HepG2 (cell line): ENCODE results near the gene PLA2G2A. TPM values are rescaled to one million over a fixed set of nuclear protein-coding genes. Genes with fewer than 3 reads are reported as not detected.

Source experiments
- ATF6 ChIP-seq: sonication (generic); formaldehyde crosslinking; conservative IDR thresholded peaks from 2 replicates; pipeline ENCODE4 v1.4.0; 2020; ENCODE audit warnings: missing genetic modification reagents
- CCDC6 ChIP-seq: sonication (generic); formaldehyde crosslinking; IDR thresholded peaks from 2 replicates; pipeline ENCODE4 v1.8.1; 2022; ENCODE audit warnings: mild to moderate bottlenecking, missing genetic modification reagents, moderate library complexity
- MYC ChIP-seq: sonication (generic); formaldehyde crosslinking; IDR thresholded peaks from 2 replicates; pipeline ENCODE4 v1.9.0; 2021; ENCODE audit warnings: missing genetic modification reagents, borderline replicate concordance
- POLR2A ChIP-seq, 2 experiments: IDR thresholded peaks; 2 replicates each; pipeline ENCODE4 v1.6.1; 2011; ENCODE audit warnings: low read depth in 2 of 2, low read length in 2 of 2, mild to moderate bottlenecking in 1 of 2, moderate library complexity in 1 of 2; ENCODE audit not compliant: insufficient read depth in 1 of 2
- RCOR2 ChIP-seq: IDR thresholded peaks from 2 replicates; pipeline ENCODE4 v1.6.1; 2016; ENCODE audit warnings: missing biosample characterization, missing genetic modification reagents
- RORA ChIP-seq: sonication (generic); formaldehyde crosslinking; IDR thresholded peaks from 2 replicates; pipeline ENCODE4 v1.5.0; 2020; ENCODE audit warnings: mild to moderate bottlenecking, missing genetic modification reagents, moderate library complexity
- SALL1 ChIP-seq: sonication (generic); formaldehyde crosslinking; IDR thresholded peaks from 2 replicates; pipeline ENCODE4 v1.8.0; 2022; ENCODE audit warnings: mild to moderate bottlenecking, missing genetic modification reagents
- SNAPC4 ChIP-seq: sonication (generic); formaldehyde crosslinking; IDR thresholded peaks from 2 replicates; pipeline ENCODE4 v1.4.0; 2020; ENCODE audit warnings: mild to moderate bottlenecking, missing genetic modification reagents
- ZFX ChIP-seq: sonication (generic); formaldehyde crosslinking; IDR thresholded peaks from 2 replicates; pipeline ENCODE4 v1.4.0; 2020; ENCODE audit warnings: mild to moderate bottlenecking, low read depth, missing genetic modification reagents, moderate library complexity
- ZNF205 ChIP-seq: IDR thresholded peaks from 2 replicates; pipeline ENCODE4 v1.6.1; 2018; ENCODE audit warnings: missing biosample characterization, missing genetic modification reagents
- ZNF260 ChIP-seq: sonication (generic); formaldehyde crosslinking; IDR thresholded peaks from 2 replicates; pipeline ENCODE4 v1.4.0; 2020; ENCODE audit warnings: missing genetic modification reagents, low read depth, mild to moderate bottlenecking, borderline replicate concordance
- ZNF792 ChIP-seq: IDR thresholded peaks from 2 replicates; pipeline ENCODE4 v1.6.1; 2016
- polyA plus RNA-seq, 8 experiments: library from polyadenylated mRNA; depleted of rRNA in 3 of 8; stranded (reverse) in 7 of 8; unstranded in 1 of 8; fragments of >200 nt; fragmentation: Illumina TruSeq in 4 of 8; extraction: Trizol in 4 of 8; gene quantifications; 2 replicates each; pipeline versions ENCODE4 v1.2.1 to v1.2.3, GENCODE V29; 2011 to 2016; ENCODE audit warnings: low read depth in 4 of 8, missing spikeins in 1 of 8, mixed read lengths in 1 of 8; ENCODE audit not compliant: insufficient read depth in 1 of 8
- total RNA-seq, 5 experiments: library from RNA; depleted of rRNA; stranded (reverse); fragments of >200 nt; fragmentation: Illumina TruSeq; extraction: Trizol; gene quantifications; 2 replicates each; pipeline ENCODE4 v1.2.3, GENCODE V29; 2016; ENCODE audit warnings: low read depth in 1 of 5
- TF ChIP-seq, protein P1 (sequence below), 2 experiments: sonication (generic) in 1 of 2; formaldehyde crosslinking in 1 of 2; IDR thresholded peaks; 2 replicates each; pipeline versions ENCODE4 v1.4.0 to v1.6.1; 2016 to 2020; ENCODE audit warnings: borderline replicate concordance in 1 of 2, low read depth in 1 of 2, mild to moderate bottlenecking in 1 of 2, missing genetic modification reagents in 1 of 2
- TF ChIP-seq, protein P2 (sequence below): sonication (generic); formaldehyde crosslinking; IDR thresholded peaks from 2 replicates; pipeline ENCODE4 v1.5.1; 2020; ENCODE audit warnings: missing genetic modification reagents, mild to moderate bottlenecking, borderline replicate concordance
- TF ChIP-seq, protein P3 (sequence below): sonication (generic); formaldehyde crosslinking; IDR thresholded peaks from 2 replicates; pipeline ENCODE4 v1.5.0; 2020; ENCODE audit warnings: missing genetic modification reagents

The PLA2G2A gene
- total and polyA plus RNA-seq, 2 of the 13 experiments (the other 11 are each of a cell fraction or from before 2014, with no cell fraction given) = 0.35 to 30.3 TPM

DNA sequence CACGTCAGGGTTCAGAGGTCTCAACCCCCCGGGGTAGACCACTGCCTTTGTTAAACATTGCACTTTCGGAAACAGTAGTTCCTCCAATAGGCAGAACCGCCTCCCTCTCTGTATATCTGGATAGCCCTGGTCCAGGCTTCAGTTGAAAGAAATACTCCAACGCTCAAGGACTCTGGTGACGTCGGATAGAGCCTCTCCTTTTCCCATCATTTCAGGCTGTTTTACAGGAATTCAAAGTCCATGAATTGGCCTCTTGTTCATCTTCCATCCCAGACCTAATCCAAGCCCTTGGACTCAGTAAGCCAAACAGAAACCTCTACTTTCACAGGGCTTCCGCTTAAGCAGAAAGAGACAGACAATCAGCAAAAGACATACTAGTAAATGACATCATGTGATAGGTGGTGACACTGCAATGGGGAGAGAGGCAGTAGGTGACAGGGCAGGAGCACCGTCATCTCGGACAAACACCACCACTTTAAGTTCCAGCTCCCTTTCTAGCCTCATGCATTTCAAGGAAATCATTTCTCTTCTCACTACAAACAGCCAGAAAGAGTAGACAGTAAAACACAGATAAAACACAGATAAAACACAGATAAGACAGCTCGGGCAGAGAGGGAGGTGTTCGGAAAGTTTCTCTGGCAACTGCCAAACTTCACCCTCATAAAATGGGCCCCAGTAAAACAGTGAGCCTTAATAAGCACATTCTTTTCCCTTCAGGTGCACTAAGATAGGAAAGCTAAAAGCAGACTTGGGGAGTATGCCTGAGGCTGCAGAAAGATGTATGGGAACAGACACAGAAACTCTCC is 2.3 kb upstream of the PLA2G2A start (continued):
- TF ChIP-seq ATF6 (no peak), ZNF792 (peak; percentile 14; the same call in 1 of the 2 replicates), SNAPC4 (CRISPR knock-in tag) (no peak), RCOR2 (no peak), MYC (CRISPR knock-in tag) (no peak), ZFX (CRISPR knock-in tag) (no peak), CCDC6 (no peak), ZNF205 (CRISPR knock-in tag) (no peak), POLR2A (IDR thresholded peaks at IDR 0.05; ENCODE audit: insufficient read depth in 1 of 2, low read depth in 2 of 2, low read length in 2 of 2) (no peak), RORA (CRISPR knock-in tag) (no peak), SALL1 (CRISPR knock-in tag) (no peak), ZNF260 (CRISPR knock-in tag) (no peak)
- TF ChIP-seq, protein P1, sequence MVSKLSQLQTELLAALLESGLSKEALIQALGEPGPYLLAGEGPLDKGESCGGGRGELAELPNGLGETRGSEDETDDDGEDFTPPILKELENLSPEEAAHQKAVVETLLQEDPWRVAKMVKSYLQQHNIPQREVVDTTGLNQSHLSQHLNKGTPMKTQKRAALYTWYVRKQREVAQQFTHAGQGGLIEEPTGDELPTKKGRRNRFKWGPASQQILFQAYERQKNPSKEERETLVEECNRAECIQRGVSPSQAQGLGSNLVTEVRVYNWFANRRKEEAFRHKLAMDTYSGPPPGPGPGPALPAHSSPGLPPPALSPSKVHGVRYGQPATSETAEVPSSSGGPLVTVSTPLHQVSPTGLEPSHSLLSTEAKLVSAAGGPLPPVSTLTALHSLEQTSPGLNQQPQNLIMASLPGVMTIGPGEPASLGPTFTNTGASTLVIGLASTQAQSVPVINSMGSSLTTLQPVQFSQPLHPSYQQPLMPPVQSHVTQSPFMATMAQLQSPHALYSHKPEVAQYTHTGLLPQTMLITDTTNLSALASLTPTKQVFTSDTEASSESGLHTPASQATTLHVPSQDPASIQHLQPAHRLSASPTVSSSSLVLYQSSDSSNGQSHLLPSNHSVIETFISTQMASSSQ (IDR thresholded peaks at IDR 0.05; ENCODE audit: low read depth) = no peak
- TF ChIP-seq, protein P1 (CRISPR knock-in tag; IDR thresholded peaks at IDR 0.05; ENCODE audit: borderline replicate concordance) = peak; percentile 45; the same call in 1 of the 2 replicates
- TF ChIP-seq, protein P2, sequence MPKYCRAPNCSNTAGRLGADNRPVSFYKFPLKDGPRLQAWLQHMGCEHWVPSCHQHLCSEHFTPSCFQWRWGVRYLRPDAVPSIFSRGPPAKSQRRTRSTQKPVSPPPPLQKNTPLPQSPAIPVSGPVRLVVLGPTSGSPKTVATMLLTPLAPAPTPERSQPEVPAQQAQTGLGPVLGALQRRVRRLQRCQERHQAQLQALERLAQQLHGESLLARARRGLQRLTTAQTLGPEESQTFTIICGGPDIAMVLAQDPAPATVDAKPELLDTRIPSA (CRISPR knock-in tag) = no peak
- TF ChIP-seq, protein P3, sequence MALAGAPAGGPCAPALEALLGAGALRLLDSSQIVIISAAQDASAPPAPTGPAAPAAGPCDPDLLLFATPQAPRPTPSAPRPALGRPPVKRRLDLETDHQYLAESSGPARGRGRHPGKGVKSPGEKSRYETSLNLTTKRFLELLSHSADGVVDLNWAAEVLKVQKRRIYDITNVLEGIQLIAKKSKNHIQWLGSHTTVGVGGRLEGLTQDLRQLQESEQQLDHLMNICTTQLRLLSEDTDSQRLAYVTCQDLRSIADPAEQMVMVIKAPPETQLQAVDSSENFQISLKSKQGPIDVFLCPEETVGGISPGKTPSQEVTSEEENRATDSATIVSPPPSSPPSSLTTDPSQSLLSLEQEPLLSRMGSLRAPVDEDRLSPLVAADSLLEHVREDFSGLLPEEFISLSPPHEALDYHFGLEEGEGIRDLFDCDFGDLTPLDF = no peak
